MM.1S (cell line): Measurements from ENCODE around the gene PERCC1.

Source experiments
- DNase-seq: peaks from one replicate; pipeline ENCODE4 v3.0.0-alpha.2; 2015
- H2AFZ ChIP-seq: fragments of 300-600 bp; sonication (generic); 2 replicates; pipeline ENCODE4 v1.6.0; 2016; ENCODE audit warnings: antibody characterized with exemption, low read length
- H3F3A ChIP-seq: fragments of 300-600 bp; sonication (generic); 2 replicates; pipeline ENCODE4 v1.6.1; 2016; ENCODE audit warnings: mild to moderate bottlenecking, antibody characterized with exemption, low read length, moderate library complexity, mixed read lengths; ENCODE audit not compliant: insufficient read depth
- H3K27ac ChIP-seq: fragments of 300-600 bp; sonication (generic); 2 replicates; pipeline ENCODE4 v1.5.1; 2016; ENCODE audit warnings: mild to moderate bottlenecking, low read length
- H3K27me3 ChIP-seq: fragments of 300-600 bp; sonication (generic); replicated peaks from 2 replicates; pipeline ENCODE4 v1.6.0; 2016; ENCODE audit warnings: low read length; ENCODE audit not compliant: insufficient read depth
- H3K36me3 ChIP-seq: fragments of 300-600 bp; sonication (generic); replicated peaks from 2 replicates; pipeline ENCODE4 v1.6.1; 2016; ENCODE audit warnings: mild to moderate bottlenecking, low read length, mixed read lengths; ENCODE audit not compliant: insufficient read depth
- H3K4me1 ChIP-seq: fragments of 300-600 bp; sonication (generic); 2 replicates; pipeline ENCODE4 v1.6.1; 2016; ENCODE audit warnings: low read length, mixed read lengths
- H3K4me2 ChIP-seq: fragments of 300-600 bp; sonication (generic); 2 replicates; pipeline ENCODE4 v1.6.0; 2016; ENCODE audit warnings: low read depth, low read length
- H3K4me3 ChIP-seq: fragments of 300-600 bp; sonication (generic); 2 replicates; pipeline ENCODE4 v1.5.1; 2016; ENCODE audit warnings: low read length, mixed read lengths
- H3K79me2 ChIP-seq: fragments of 300-600 bp; sonication (generic); 2 replicates; pipeline ENCODE4 v1.6.1; 2016; ENCODE audit warnings: mixed run types, low read length, mixed read lengths
- H3K9ac ChIP-seq: fragments of 300-600 bp; sonication (generic); 2 replicates; pipeline ENCODE4 v1.6.1; 2016; ENCODE audit warnings: low read length, mixed read lengths
- H3K9me2 ChIP-seq: fragments of 300-600 bp; sonication (generic); replicated peaks from 2 replicates; pipeline ENCODE4 v1.6.1; 2016; ENCODE audit warnings: mild to moderate bottlenecking, low read length, mixed read lengths; ENCODE audit not compliant: insufficient read depth
- H3K9me3 ChIP-seq: fragments of 300-600 bp; sonication (generic); replicated peaks from 2 replicates; pipeline ENCODE4 v1.6.1; 2016; ENCODE audit warnings: mild to moderate bottlenecking, low read length, mixed read lengths; ENCODE audit not compliant: insufficient read depth
- H4K20me1 ChIP-seq: fragments of 300-600 bp; sonication (generic); 2 replicates; pipeline ENCODE4 v1.6.1; 2016; ENCODE audit warnings: mild to moderate bottlenecking, low read length, moderate library complexity, mixed read lengths; ENCODE audit not compliant: insufficient read depth
- CTCF ChIP-seq: fragments of 300-600 bp; sonication (generic); IDR thresholded peaks from 2 replicates; pipeline ENCODE4 v1.5.1; 2016; ENCODE audit warnings: antibody characterized with exemption, low read length, mixed read lengths
- EZH2 ChIP-seq: fragments of 300-600 bp; sonication (generic); optimal IDR thresholded peaks from 2 replicates; pipeline ENCODE3; 2017; ENCODE audit warnings: low read depth, mild to moderate bottlenecking, antibody characterized with exemption, low read length, mixed read lengths
- EZH2phosphoT487 ChIP-seq: fragments of 300-600 bp; sonication (generic); IDR thresholded peaks from 2 replicates; pipeline ENCODE4 v1.6.1; 2018; ENCODE audit warnings: antibody characterized with exemption, low read length

Gene PERCC1

DNA sequence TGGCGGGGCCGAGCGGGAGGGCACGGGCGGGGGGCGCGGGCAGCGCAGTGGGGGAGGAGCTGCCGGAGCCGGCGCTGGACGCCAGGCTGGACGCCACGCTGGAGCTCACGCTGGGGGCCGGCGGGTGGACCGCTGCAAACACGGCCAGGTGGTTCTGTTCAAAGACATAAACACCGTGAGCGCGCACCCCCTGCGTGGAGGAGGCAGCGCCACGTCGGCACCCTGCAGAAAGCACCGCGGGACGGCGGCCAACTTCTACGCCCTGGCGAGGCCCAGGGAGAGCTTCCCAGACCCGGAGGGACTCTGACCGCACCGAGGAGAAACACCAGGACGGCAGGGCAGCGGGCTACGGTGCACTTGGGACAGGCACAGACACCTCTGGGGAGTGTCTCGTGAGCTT, 45.6 kb upstream of the PERCC1 start:
- H3K9me2 ChIP-seq: no peaks in the 10 kb centered on the region
- no peak overlapping the region for H2AFZ ChIP-seq
- no peaks in the 10 kb centered on the region for H3K36me3 ChIP-seq
- no peaks in the 10 kb centered on the region for H4K20me1 ChIP-seq
- H3F3A ChIP-seq: peaks cover 3% of the 10 kb centered on the region; the same call in 1 of the 2 replicates
- no peak overlapping the region for H3K4me2 ChIP-seq
- H3K9ac ChIP-seq: no peak overlapping the region
- H3K9me3 ChIP-seq: no peaks in the 10 kb centered on the region
- H3K4me1 ChIP-seq: no peaks in the 10 kb centered on the region
- H3K4me3 ChIP-seq: no peak overlapping the region
- no peak for DNase-seq
- no peak overlapping the region for H3K27ac ChIP-seq
- H3K79me2 ChIP-seq: no peaks in the 10 kb centered on the region; the same call in 1 of the 2 replicates
- no peak for TF ChIP-seq EZH2phosphoT487
- TF ChIP-seq CTCF: no peak
- TF ChIP-seq EZH2: no peak
- no peaks in the 10 kb centered on the region for H3K27me3 ChIP-seq

- no peaks in the 10 kb centered on the region for H3K36me3 ChIP-seq
- no peaks in the 10 kb centered on the region for H3K27me3 ChIP-seq
- no peaks in the 10 kb centered on the region for H3K9me2 ChIP-seq
- DNase-seq: no peak
- H3K4me1 ChIP-seq: no peaks in the 10 kb centered on the region
- no peak overlapping the region for H2AFZ ChIP-seq
- no peaks in the 10 kb centered on the region for H4K20me1 ChIP-seq
- no peaks in the 10 kb centered on the region for H3K9me3 ChIP-seq
- no peak overlapping the region for H3K4me3 ChIP-seq
- no peak overlapping the region for H3K4me2 ChIP-seq
- H3K27ac ChIP-seq: no peak overlapping the region
- H3K79me2 ChIP-seq: no peaks in the 10 kb centered on the region; the same call in 1 of the 2 replicates
- H3F3A ChIP-seq: no peaks in the 10 kb centered on the region
- no peak overlapping the region for H3K9ac ChIP-seq
- TF ChIP-seq EZH2phosphoT487: no peak
- no peak for TF ChIP-seq EZH2
- no peak for TF ChIP-seq CTCF
Observed at GRCh38 chr16:1387331-1387730, 43.5 kb upstream of the PERCC1 start.

GRCh38 chr16:1389762-1390161, 41.1 kb upstream of the PERCC1 start:
- Histone ChIP-seq H3K36me3 (no peaks in the 10 kb centered on the region), H3K4me1 (no peaks in the 10 kb centered on the region), H3K79me2 (no peaks in the 10 kb centered on the region; the same call in 1 of the 2 replicates), H3K4me2 (no peak overlapping the region), H2AFZ (no peak overlapping the region), H3K27me3 (no peaks in the 10 kb centered on the region), H3K9me2 (no peaks in the 10 kb centered on the region), H4K20me1 (no peaks in the 10 kb centered on the region), H3F3A (no peaks in the 10 kb centered on the region), H3K9ac (no peak overlapping the region), H3K9me3 (no peaks in the 10 kb centered on the region), H3K27ac (no peak overlapping the region), H3K4me3 (no peak overlapping the region)
- DNase-seq: no peak
- TF ChIP-seq EZH2phosphoT487: no peak
- no peak for TF ChIP-seq EZH2
- TF ChIP-seq CTCF: no peak
